Fibroblast of mammary gland (primary cell): ENCODE data around the gene CNPPD1.
A peak's percentile ranks its signal among the peaks of the same experiment; 100 is the strongest.

Experiments used
- DNase-seq: peaks from one replicate; pipeline ENCODE4 v3.0.0-alpha.2; 2010; ENCODE audit warnings: low read depth
- H3K4me3 ChIP-seq: 2 replicates; pipeline ENCODE4 v1.5.1; 2011; ENCODE audit warnings: low read depth, mild to moderate bottlenecking, low read length, moderate library complexity; ENCODE audit not compliant: control insufficient read depth
- CTCF ChIP-seq: conservative IDR thresholded peaks from 2 replicates; pipeline ENCODE4 v1.5.1; 2011; ENCODE audit warnings: low read depth, low read length, inconsistent platforms; ENCODE audit not compliant: control insufficient read depth, insufficient read depth

The CNPPD1 gene

GRCh38 chr2:219125225-219125885 lies 51.4 kb downstream of the CNPPD1 start:
- H3K4me3 ChIP-seq = no peak overlapping the region
- DNase-seq = peak; percentile 100
- TF ChIP-seq CTCF = no peak

GRCh38 chr2:219124381-219125110 lies 52.2 kb downstream of the CNPPD1 start:
- DNase-seq = peak; percentile 84
- TF ChIP-seq CTCF = no peak
- H3K4me3 ChIP-seq = no peak overlapping the region

- H3K4me3 ChIP-seq = no peak overlapping the region
- no peak for TF ChIP-seq CTCF
- no peak for DNase-seq
Measured at GRCh38 chr2:219123356-219124135, 53.2 kb downstream of the CNPPD1 start.

- no peak overlapping the region for H3K4me3 ChIP-seq
- no peak for DNase-seq
- TF ChIP-seq CTCF = no peak
Measured at GRCh38 chr2:219122202-219122980, 54.3 kb downstream of the CNPPD1 start.
